Nephron progenitor cell (in vitro differentiated cells): ENCODE results near the gene TRAF3.

Experiments
- DNase-seq: peaks from one replicate; pipeline ENCODE4 v3.0.0; 2021
- H3K27ac Mint-ChIP-seq: 2 replicates; pipeline ENCODE4 v1.8.0; 2021; ENCODE audit warnings: mild to moderate bottlenecking, moderate library complexity, mixed read lengths
- H3K27me3 Mint-ChIP-seq: 2 replicates; pipeline ENCODE4 v1.8.0; 2021; ENCODE audit warnings: mild to moderate bottlenecking, low read depth, mixed read lengths; ENCODE audit not compliant: poor library complexity
- H3K36me3 Mint-ChIP-seq: 2 replicates; pipeline ENCODE4 v1.8.0; 2021; ENCODE audit warnings: low read depth, mixed read lengths
- H3K4me1 Mint-ChIP-seq: 2 replicates; pipeline ENCODE4 v1.8.0; 2021; ENCODE audit warnings: mixed read lengths
- H3K4me3 Mint-ChIP-seq: 2 replicates; pipeline ENCODE4 v1.8.0; 2021; ENCODE audit warnings: mild to moderate bottlenecking, moderate library complexity, mixed read lengths
- H3K9me3 Mint-ChIP-seq: 2 replicates; pipeline ENCODE4 v1.8.0; 2021; ENCODE audit warnings: mild to moderate bottlenecking, moderate library complexity, mixed read lengths
- CTCF ChIP-seq: fragments of 200-600 bp; sonication (generic); IDR thresholded peaks from 2 replicates; pipeline ENCODE4 v1.5.0; 2021; ENCODE audit warnings: antibody characterized with exemption

The TRAF3 gene

GRCh38 chr14:102940729-102941362 lies 163.6 kb downstream of the TRAF3 start:
- Mint-ChIP-seq H3K9me3 (no peaks in the 10 kb centered on the region), H3K4me1 (no peaks in the 10 kb centered on the region)

GRCh38 chr14:102941419-102942011 lies 164.3 kb downstream of the TRAF3 start:
- H3K27ac Mint-ChIP-seq = no peak overlapping the region
- TF ChIP-seq CTCF = no peak
- no peaks in the 10 kb centered on the region for H3K27me3 Mint-ChIP-seq
- H3K9me3 Mint-ChIP-seq = no peaks in the 10 kb centered on the region
- H3K4me3 Mint-ChIP-seq = no peak overlapping the region
- H3K36me3 Mint-ChIP-seq = peaks cover 53% of the 10 kb centered on the region
- no peaks in the 10 kb centered on the region for H3K4me1 Mint-ChIP-seq
- DNase-seq = no peak

More at GRCh38 chr14:102940729-102941362, 163.6 kb downstream of the TRAF3 start:
- Mint-ChIP-seq H3K27ac (peak overlapping the region; percentile 22), H3K4me3 (no peak overlapping the region), H3K36me3 (peaks cover 57% of the 10 kb centered on the region), H3K27me3 (no peaks in the 10 kb centered on the region)
- DNase-seq = no peak
- no peak for TF ChIP-seq CTCF

GRCh38 chr14:102942069-102942468 lies 164.8 kb downstream of the TRAF3 start:
- H3K36me3 Mint-ChIP-seq = peaks cover 53% of the 10 kb centered on the region
- no peak overlapping the region for H3K27ac Mint-ChIP-seq
- no peaks in the 10 kb centered on the region for H3K9me3 Mint-ChIP-seq
- TF ChIP-seq CTCF = no peak
- DNase-seq = no peak
- no peak overlapping the region for H3K4me3 Mint-ChIP-seq
- H3K4me1 Mint-ChIP-seq = no peaks in the 10 kb centered on the region
- H3K27me3 Mint-ChIP-seq = no peaks in the 10 kb centered on the region

GRCh38 chr14:102943454-102943853 lies 166.2 kb downstream of the TRAF3 start:
- Mint-ChIP-seq H3K4me3 (no peak overlapping the region), H3K9me3 (no peaks in the 10 kb centered on the region), H3K27me3 (no peaks in the 10 kb centered on the region), H3K36me3 (peaks cover 51% of the 10 kb centered on the region), H3K27ac (no peak overlapping the region), H3K4me1 (no peaks in the 10 kb centered on the region)
- TF ChIP-seq CTCF = no peak
- DNase-seq = no peak

GRCh38 chr14:102943979-102944378 lies 166.7 kb downstream of the TRAF3 start:
- DNase-seq = no peak
- Mint-ChIP-seq H3K36me3 (peaks cover 54% of the 10 kb centered on the region), H3K27ac (peak overlapping the region; percentile 36), H3K9me3 (no peaks in the 10 kb centered on the region), H3K27me3 (no peaks in the 10 kb centered on the region), H3K4me1 (no peaks in the 10 kb centered on the region), H3K4me3 (no peak overlapping the region)
- TF ChIP-seq CTCF = no peak
